Neural progenitor cell (in vitro differentiated cells): ENCODE data around the gene OTUD1. TPM values are rescaled to one million over a fixed set of nuclear protein-coding genes. Genes with fewer than 3 reads are reported as not detected.
"Not testable (repeated sequence)": the region's sequence is repeated elsewhere in the genome, so short reads cannot be mapped to it uniquely, and the experiment has no call there.

Experiments
- DNase-seq: peaks from one replicate; pipeline ENCODE4 v3.0.0-alpha.2; 2016; ENCODE audit warnings: low spot score
- H2AFZ ChIP-seq: fragments of 200-600 bp; sonication (generic); replicated peaks from 2 replicates; pipeline ENCODE4 v1.6.1; 2016; ENCODE audit warnings: antibody characterized with exemption
- H3F3A ChIP-seq: fragments of 200-600 bp; sonication (generic); 2 replicates; pipeline ENCODE4 v1.6.1; 2016; ENCODE audit warnings: antibody characterized with exemption, low read depth
- H3K27ac ChIP-seq: fragments of 200-600 bp; sonication (generic); 2 replicates; pipeline ENCODE4 v1.5.1; 2016; ENCODE audit warnings: mild to moderate bottlenecking
- H3K27me3 ChIP-seq: fragments of 200-600 bp; sonication (generic); 2 replicates; pipeline ENCODE4 v1.6.1; 2016; ENCODE audit warnings: mild to moderate bottlenecking, moderate library complexity
- H3K36me3 ChIP-seq: fragments of 200-600 bp; sonication (generic); 2 replicates; pipeline ENCODE4 v1.5.1; 2016
- H3K4me1 ChIP-seq: fragments of 200-600 bp; sonication (generic); 2 replicates; pipeline ENCODE4 v1.6.1; 2016; ENCODE audit warnings: mixed run types
- H3K4me2 ChIP-seq: fragments of 200-600 bp; sonication (generic); 2 replicates; pipeline ENCODE4 v1.6.1; 2016
- H3K4me3 ChIP-seq: fragments of 200-600 bp; sonication (generic); 2 replicates; pipeline ENCODE4 v1.5.1; 2016
- H3K79me2 ChIP-seq: fragments of 200-600 bp; sonication (generic); 2 replicates; pipeline ENCODE4 v1.6.1; 2016; ENCODE audit warnings: low read depth
- H3K9ac ChIP-seq: fragments of 200-600 bp; sonication (generic); 2 replicates; pipeline ENCODE4 v1.6.1; 2016
- H3K9me3 ChIP-seq: fragments of 200-600 bp; sonication (generic); 2 replicates; pipeline ENCODE4 v1.5.1; 2016; ENCODE audit warnings: low read depth
- H4K20me1 ChIP-seq: fragments of 200-600 bp; sonication (generic); 2 replicates; pipeline ENCODE4 v1.6.1; 2016; ENCODE audit warnings: low read depth
- H3K27ac Mint-ChIP-seq: 3 replicates; pipeline ENCODE4 v1.8.0; 2021; ENCODE audit warnings: mixed read lengths
- H3K27me3 Mint-ChIP-seq: 2 replicates; pipeline ENCODE4 v1.8.0; 2022; ENCODE audit warnings: low read depth, mild to moderate bottlenecking, inconsistent platforms, moderate library complexity, mixed read lengths; ENCODE audit not compliant: insufficient read depth
- H3K36me3 Mint-ChIP-seq: 3 replicates; pipeline ENCODE4 v1.8.0; 2021; ENCODE audit warnings: mixed read lengths
- H3K4me1 Mint-ChIP-seq: 3 replicates; pipeline ENCODE4 v1.8.0; 2021; ENCODE audit warnings: mixed read lengths
- H3K4me3 Mint-ChIP-seq: 3 replicates; pipeline ENCODE4 v1.8.0; 2021; ENCODE audit warnings: mild to moderate bottlenecking, moderate library complexity, mixed read lengths
- H3K9me3 Mint-ChIP-seq: 3 replicates; pipeline ENCODE4 v1.8.0; 2020; ENCODE audit warnings: mixed read lengths
- CTCF ChIP-seq: fragments of 200-600 bp; sonication (generic); IDR thresholded peaks from 2 replicates; pipeline ENCODE4 v1.5.1; 2017; ENCODE audit warnings: antibody characterized with exemption, mild to moderate bottlenecking
- EZH2 ChIP-seq: fragments of 200-600 bp; sonication (generic); IDR thresholded peaks from 2 replicates; pipeline ENCODE4 v1.6.1; 2017; ENCODE audit warnings: antibody characterized with exemption, mild to moderate bottlenecking, moderate library complexity
- EZH2phosphoT487 ChIP-seq: fragments of 200-600 bp; sonication (generic); IDR thresholded peaks from 2 replicates; pipeline ENCODE4 v1.6.1; 2017; ENCODE audit warnings: antibody characterized with exemption
- total RNA-seq: library from RNA; depleted of rRNA; stranded (reverse); fragments of >200 nt; gene quantifications from 2 replicates; pipeline ENCODE4 v1.2.3, GENCODE V29; 2015; ENCODE audit warnings: low replicate concordance

Gene OTUD1
- 5.4 and 7.9 TPM in 2 replicates for total RNA-seq

- Mint-ChIP-seq H3K36me3 (no peaks in the 10 kb centered on the region), H3K27ac (peak within 1 kb of the TSS; percentile 46), H3K9me3 (no peaks in the 10 kb centered on the region), H3K4me3 (peak within 1 kb of the TSS; percentile 87), H3K27me3 (peaks cover 12% of the 10 kb centered on the region), H3K4me1 (peaks cover 36% of the 10 kb centered on the region)
- peaks cover 12% of the 10 kb centered on the region for H3K4me1 ChIP-seq
- H3K4me2 ChIP-seq, result peak within 1 kb of the TSS; percentile 96
- H3K79me2 ChIP-seq, result no peaks in the 10 kb centered on the region
- peaks cover 12% of the 10 kb centered on the region for H3F3A ChIP-seq
- peak within 1 kb of the TSS; percentile 95 for H2AFZ ChIP-seq
- TF ChIP-seq CTCF (peak; percentile 13), EZH2phosphoT487 (no peak), EZH2 (no peak)
- H3K27me3 ChIP-seq, result peaks cover 20% of the 10 kb centered on the region
- H3K9me3 ChIP-seq, result no peaks in the 10 kb centered on the region
- H3K4me3 ChIP-seq, result peak within 1 kb of the TSS; percentile 95
- no peak within 1 kb of the TSS for H3K27ac ChIP-seq
- H3K9ac ChIP-seq, result peak within 1 kb of the TSS; percentile 42
- no peaks in the 10 kb centered on the region for H3K36me3 ChIP-seq
- peak; percentile 98 for DNase-seq
- peaks cover 12% of the 10 kb centered on the region for H4K20me1 ChIP-seq
These were observed at the start of gene OTUD1 for GRCh38 chr10:23438547-23439451. OTUD1 (plus strand) TSS chr10:23439075; CDS start chr10:23439458, 383 bp downstream.

GRCh38 chr10:23390408-23390807 lies 48.5 kb upstream of the OTUD1 start:
- not testable (repeated sequence) for H3K27ac ChIP-seq, H3K4me3 ChIP-seq, H2AFZ ChIP-seq, H3K4me2 ChIP-seq, H3K79me2 ChIP-seq, H3F3A ChIP-seq, H3K4me1 Mint-ChIP-seq, H3K9me3 ChIP-seq, H3K27me3 Mint-ChIP-seq, H3K27ac Mint-ChIP-seq, H3K36me3 Mint-ChIP-seq, H3K9me3 Mint-ChIP-seq, H3K27me3 ChIP-seq, H3K4me1 ChIP-seq, DNase-seq, H3K4me3 Mint-ChIP-seq, H3K36me3 ChIP-seq, H3K9ac ChIP-seq, H4K20me1 ChIP-seq

- Histone ChIP-seq H4K20me1 (no peaks in the 10 kb centered on the region), H3K4me2 (no peak overlapping the region), H3K9me3 (no peaks in the 10 kb centered on the region), H3K4me3 (no peak overlapping the region), H3K27me3 (no peaks in the 10 kb centered on the region), H2AFZ (no peak overlapping the region), H3F3A (no peaks in the 10 kb centered on the region), H3K27ac (no peak overlapping the region), H3K9ac (no peak overlapping the region), H3K79me2 (no peaks in the 10 kb centered on the region), H3K4me1 (no peaks in the 10 kb centered on the region), H3K36me3 (no peaks in the 10 kb centered on the region)
- no peak for DNase-seq
- Mint-ChIP-seq H3K4me1 (no peaks in the 10 kb centered on the region), H3K4me3 (no peak overlapping the region), H3K27ac (no peak overlapping the region), H3K9me3 (peaks cover 2% of the 10 kb centered on the region), H3K27me3 (no peaks in the 10 kb centered on the region), H3K36me3 (no peaks in the 10 kb centered on the region)
- TF ChIP-seq EZH2 (no peak), EZH2phosphoT487 (no peak)
These were observed 48.1 kb upstream of the OTUD1 start for GRCh38 chr10:23390809-23391208.

GRCh38 chr10:23391821-23392220 lies 47.1 kb upstream of the OTUD1 start:
- DNase-seq, result no peak
- H3K36me3 ChIP-seq, result no peaks in the 10 kb centered on the region
- H3K4me3 ChIP-seq, result no peak overlapping the region
- H3K4me2 ChIP-seq, result no peak overlapping the region
- no peak overlapping the region for H3K27ac ChIP-seq
- Mint-ChIP-seq H3K36me3 (no peaks in the 10 kb centered on the region), H3K4me1 (no peaks in the 10 kb centered on the region), H3K4me3 (no peak overlapping the region), H3K27ac (no peak overlapping the region), H3K9me3 (peaks cover 2% of the 10 kb centered on the region), H3K27me3 (peaks cover 2% of the 10 kb centered on the region)
- H4K20me1 ChIP-seq, result no peaks in the 10 kb centered on the region
- no peaks in the 10 kb centered on the region for H3K9me3 ChIP-seq
- TF ChIP-seq EZH2phosphoT487 (no peak), CTCF (no peak), EZH2 (no peak)
- no peaks in the 10 kb centered on the region for H3F3A ChIP-seq
- H3K27me3 ChIP-seq, result no peaks in the 10 kb centered on the region
- no peaks in the 10 kb centered on the region for H3K4me1 ChIP-seq
- no peak overlapping the region for H2AFZ ChIP-seq
- H3K9ac ChIP-seq, result no peak overlapping the region
- no peaks in the 10 kb centered on the region for H3K79me2 ChIP-seq
